ENCODE measurements around the gene JARID2. TPM values are rescaled to one million over a fixed set of nuclear protein-coding genes. Genes with fewer than 3 reads are reported as not detected.

JARID2 gene
- total and polyA plus RNA-seq, 9 of the 15 experiments (the other 6 are each of a cell fraction or from before 2014, with no cell fraction given), result 5.0 to 29.0 (median 15.6) TPM

GRCh38 chr6:15330174-15330944 lies 84.5 kb downstream of the JARID2 start:
- Histone ChIP-seq H3K79me2 (ENCODE audit: control insufficient read depth, insufficient read depth, low read length) (peaks cover 96% of the 10 kb centered on the region), H3K4me3 (no peak overlapping the region), H2AFZ (ENCODE audit: low read depth, low read length) (no peak overlapping the region), H3K27ac (ENCODE audit: extremely low read depth, low read depth, low read length) (no peak overlapping the region), H3K9me1 (ENCODE audit: control insufficient read depth, insufficient read depth, low read length) (no peaks in the 10 kb centered on the region), H3K9me3 (replicated peaks; ENCODE audit: control insufficient read depth, insufficient read depth, low read depth, low read length) (no peaks in the 10 kb centered on the region), H4K20me1 (replicated peaks; ENCODE audit: control insufficient read depth, insufficient read depth, low read length) (peaks cover 60% of the 10 kb centered on the region), H3K4me2 (ENCODE audit: insufficient read depth, low read length) (no peak overlapping the region), H3K36me3 (ENCODE audit: control insufficient read depth, insufficient read depth, low read length) (0 out of 3 replicates have a peak, but pooled peaks cover 5% of the 10 kb centered on the region), H3K27me3 (ENCODE audit: control insufficient read depth in 2 of 2, insufficient read depth in 2 of 2, low read length in 2 of 2) (no peaks in the 10 kb centered on the region), H3K9ac (ENCODE audit: insufficient read depth in 1 of 2, low read depth in 2 of 2, low read length in 2 of 2) (no peak overlapping the region), H3K4me1 (replicated peaks in 1 of 2; ENCODE audit: control insufficient read depth in 2 of 2, insufficient read depth in 2 of 2, low read length in 2 of 2) (peaks cover 12 to 28% of the 10 kb centered on the region in 2 experiments)
- ATAC-seq (no peak), FAIRE-seq (no peak), DNase-seq (ENCODE audit: extremely low read depth in 1 of 4, low spot score in 3 of 4) (no peak)
- WGBS (ENCODE audit: insufficient coverage, low coverage, missing lambda C conversion rate), result 76% methylated on average over 8 of the region's 8 CpGs
- TF ChIP-seq MED1 (CRISPR knock-in tag; IDR thresholded peaks at IDR 0.05; ENCODE audit: borderline replicate concordance) (no peak), HDGF (IDR thresholded peaks at IDR 0.05) (no peak), POLR3G (IDR thresholded peaks at IDR 0.05; ENCODE audit: extremely low read depth, insufficient read length, insufficient replicate concordance) (no peak)
- POLR2A ChIA-PET, result interaction anchor here (0.6 to 1.4 kb wide), 5 partner anchors 15 to 1048 kb away, joined by 3 read pairs; no protein-coding TSS in a partner anchor
- in situ Hi-C loops (cut with MboI), result loop anchor here (5.0 kb wide), 1 partner anchor 57 kb away; no protein-coding TSS in a partner anchor
- intact Hi-C loops (cut with micrococcal nuclease), result no loop called here
- BruUV-seq (replicated peaks), result no TSS peak
- CTCF ChIA-PET (ENCODE audit: low intra/inter-chr PET ratio), result no interaction called here

DNA sequence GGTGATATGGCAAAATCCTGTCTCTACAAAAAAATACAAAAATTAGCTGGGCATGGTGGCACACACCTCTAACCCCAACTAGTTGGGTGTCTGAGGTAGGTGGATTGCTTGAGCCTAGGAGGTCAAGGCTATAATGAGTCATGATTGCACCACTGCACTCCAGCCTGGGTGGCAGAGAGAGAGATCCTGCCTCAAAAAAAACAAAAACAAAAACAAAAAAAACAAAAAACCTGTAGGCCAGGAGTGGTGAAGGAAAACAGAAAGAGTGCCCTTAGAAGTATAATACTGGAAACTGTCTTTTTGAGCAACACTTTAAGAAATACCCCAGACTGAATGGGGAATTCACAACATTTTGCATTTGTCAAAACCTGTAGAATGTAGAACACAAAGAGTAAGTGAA lies 85.3 kb downstream of the JARID2 start:
- POLR2A ChIA-PET, result interaction anchor here (1.1 to 1.2 kb wide), 2 partner anchors 10 to 14 kb away, joined by 3 to 4 read pairs; no protein-coding TSS in a partner anchor
- Histone ChIP-seq H2AFZ (ENCODE audit: low read depth, low read length) (no peak overlapping the region), H3K9me3 (replicated peaks; ENCODE audit: control insufficient read depth, insufficient read depth, low read depth, low read length) (no peaks in the 10 kb centered on the region), H3K79me2 (ENCODE audit: control insufficient read depth, insufficient read depth, low read length) (peaks cover 97% of the 10 kb centered on the region), H3K9ac (ENCODE audit: insufficient read depth in 1 of 2, low read depth in 2 of 2, low read length in 2 of 2) (no peak overlapping the region), H3K27me3 (ENCODE audit: control insufficient read depth in 2 of 2, insufficient read depth in 2 of 2, low read length in 2 of 2) (no peaks in the 10 kb centered on the region), H3K36me3 (ENCODE audit: control insufficient read depth, insufficient read depth, low read length) (0 out of 3 replicates have a peak, but pooled peaks cover 5% of the 10 kb centered on the region), H3K4me2 (ENCODE audit: insufficient read depth, low read length) (no peak overlapping the region), H4K20me1 (replicated peaks; ENCODE audit: control insufficient read depth, insufficient read depth, low read length) (peaks cover 64% of the 10 kb centered on the region), H3K27ac (ENCODE audit: extremely low read depth, low read depth, low read length) (no peak overlapping the region), H3K4me1 (replicated peaks in 1 of 2; ENCODE audit: control insufficient read depth in 2 of 2, insufficient read depth in 2 of 2, low read length in 2 of 2) (peaks cover 10 to 25% of the 10 kb centered on the region in 2 experiments), H3K4me3 (no peak overlapping the region), H3K9me1 (ENCODE audit: control insufficient read depth, insufficient read depth, low read length) (no peaks in the 10 kb centered on the region)
- BruUV-seq (replicated peaks), result no TSS peak
- in situ Hi-C loops (cut with MboI), result loop anchor here (5.0 kb wide), 1 partner anchor 56 kb away; no protein-coding TSS in a partner anchor
- DNase-seq (ENCODE audit: extremely low read depth in 1 of 4, low spot score in 3 of 4), result no peak
- intact Hi-C loops (cut with micrococcal nuclease), result no loop called here
- FAIRE-seq, result no peak
- CTCF ChIA-PET (ENCODE audit: low intra/inter-chr PET ratio), result no interaction called here
- ATAC-seq, result no peak
- no peak for TF ChIP-seq ZNF507 (tag; conservative IDR thresholded peaks at IDR 0.05)
- TF ChIP-seq STAT5A (IDR thresholded peaks at IDR 0.05; ENCODE audit: borderline replicate concordance, low read length), result no peak
- no peak for TF ChIP-seq ZNF583 (CRISPR knock-in tag; IDR thresholded peaks at IDR 0.05)
- no peak for TF ChIP-seq ZNF655 (CRISPR knock-in tag; IDR thresholded peaks at IDR 0.05)
- no peak for TF ChIP-seq FOXA1 (IDR thresholded peaks at IDR 0.05; ENCODE audit: borderline replicate concordance)
- TF ChIP-seq DACH1 (IDR thresholded peaks at IDR 0.05; ENCODE audit: partially characterized antibody), result peak; percentile 26
- TF ChIP-seq, protein P1, sequence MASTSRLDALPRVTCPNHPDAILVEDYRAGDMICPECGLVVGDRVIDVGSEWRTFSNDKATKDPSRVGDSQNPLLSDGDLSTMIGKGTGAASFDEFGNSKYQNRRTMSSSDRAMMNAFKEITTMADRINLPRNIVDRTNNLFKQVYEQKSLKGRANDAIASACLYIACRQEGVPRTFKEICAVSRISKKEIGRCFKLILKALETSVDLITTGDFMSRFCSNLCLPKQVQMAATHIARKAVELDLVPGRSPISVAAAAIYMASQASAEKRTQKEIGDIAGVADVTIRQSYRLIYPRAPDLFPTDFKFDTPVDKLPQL (IDR thresholded peaks at IDR 0.05; ENCODE audit: extremely low read depth, insufficient read length), result no peak
- peak; percentile 68 for TF ChIP-seq CEBPB (tag; IDR thresholded peaks at IDR 0.05)
- no peak for TF ChIP-seq ZNF431 (CRISPR knock-in tag; IDR thresholded peaks at IDR 0.05)

Data from K562 (cell line).